ENCODE data around the gene ASB2. TPM values are rescaled to one million over a fixed set of nuclear protein-coding genes. Genes with fewer than 3 reads are reported as not detected.

Gene ASB2
- total RNA-seq, 2 donors from 2014 or later = 0.11 TPM; not detected in 1

DNA sequence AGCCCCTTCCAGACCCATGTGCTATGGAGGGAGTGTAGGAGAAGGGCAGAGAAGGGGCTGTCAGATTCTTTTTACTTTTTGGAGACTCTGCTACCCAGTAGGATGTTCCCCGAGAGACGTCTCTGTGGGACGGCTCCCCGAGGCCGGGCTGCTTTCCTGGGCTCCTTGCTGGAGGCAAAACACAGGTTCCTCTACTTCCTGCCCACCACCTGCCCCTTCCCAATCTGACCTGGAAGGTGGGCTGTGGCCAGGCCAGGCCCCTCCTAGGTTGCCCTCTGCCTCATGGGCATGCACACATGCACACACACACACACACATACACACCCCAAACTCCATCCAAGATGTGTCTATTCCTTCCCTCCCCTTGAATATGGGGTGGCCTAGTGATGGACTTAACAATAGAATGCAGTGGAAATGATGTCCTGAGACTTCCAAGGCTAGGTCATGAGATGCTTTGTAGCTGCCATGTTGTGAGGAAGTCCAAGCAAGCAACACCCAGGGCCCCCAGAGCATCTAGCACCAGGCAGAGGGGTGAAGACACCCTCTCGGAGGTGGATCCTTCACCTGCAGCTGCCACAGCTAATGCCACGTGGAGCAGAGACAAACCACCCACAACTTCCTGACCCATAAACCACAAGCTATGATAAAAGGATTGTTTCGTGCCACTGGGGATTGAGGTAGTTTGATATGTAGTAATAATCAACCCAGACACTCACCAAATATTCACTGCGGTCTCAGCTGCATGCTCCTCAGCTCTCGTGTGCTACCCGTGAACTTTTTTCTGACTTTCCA is 1.6 kb upstream of the ASB2 start:
- TF ChIP-seq, protein P1, sequence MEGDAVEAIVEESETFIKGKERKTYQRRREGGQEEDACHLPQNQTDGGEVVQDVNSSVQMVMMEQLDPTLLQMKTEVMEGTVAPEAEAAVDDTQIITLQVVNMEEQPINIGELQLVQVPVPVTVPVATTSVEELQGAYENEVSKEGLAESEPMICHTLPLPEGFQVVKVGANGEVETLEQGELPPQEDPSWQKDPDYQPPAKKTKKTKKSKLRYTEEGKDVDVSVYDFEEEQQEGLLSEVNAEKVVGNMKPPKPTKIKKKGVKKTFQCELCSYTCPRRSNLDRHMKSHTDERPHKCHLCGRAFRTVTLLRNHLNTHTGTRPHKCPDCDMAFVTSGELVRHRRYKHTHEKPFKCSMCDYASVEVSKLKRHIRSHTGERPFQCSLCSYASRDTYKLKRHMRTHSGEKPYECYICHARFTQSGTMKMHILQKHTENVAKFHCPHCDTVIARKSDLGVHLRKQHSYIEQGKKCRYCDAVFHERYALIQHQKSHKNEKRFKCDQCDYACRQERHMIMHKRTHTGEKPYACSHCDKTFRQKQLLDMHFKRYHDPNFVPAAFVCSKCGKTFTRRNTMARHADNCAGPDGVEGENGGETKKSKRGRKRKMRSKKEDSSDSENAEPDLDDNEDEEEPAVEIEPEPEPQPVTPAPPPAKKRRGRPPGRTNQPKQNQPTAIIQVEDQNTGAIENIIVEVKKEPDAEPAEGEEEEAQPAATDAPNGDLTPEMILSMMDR (conservative IDR thresholded peaks at IDR 0.05) = no peak
- Mint-ChIP-seq H3K27me3 (ENCODE audit: insufficient read depth) (peaks cover 3% of the 10 kb centered on the region), H3K36me3 (ENCODE audit: low read depth) (no peaks in the 10 kb centered on the region), H3K4me3 (no peak overlapping the region), H3K9me3 (no peaks in the 10 kb centered on the region), H3K4me1 (peaks cover 6% of the 10 kb centered on the region), H3K27ac (no peak overlapping the region)
- 90 to 92% methylated on average over 8 to 10 of the region's 11 CpGs for WGBS, 2 experiments (ENCODE audit: insufficient coverage in 1 of 2, insufficient read length in 1 of 2)
- H3K9me3 ChIP-seq (ENCODE audit: control insufficient read depth, low read length) = no peaks in the 10 kb centered on the region
- H3K4me1 ChIP-seq (ENCODE audit: control insufficient read depth, insufficient read depth, low read length) = no peaks in the 10 kb centered on the region
- no peaks in the 10 kb centered on the region for H3K27me3 ChIP-seq (ENCODE audit: control insufficient read depth, insufficient read depth, low read length, poor library complexity, severe bottlenecking)
- no peak overlapping the region for H3K9ac ChIP-seq (ENCODE audit: extremely low read depth, low read length, poor library complexity, severe bottlenecking)
- no peak for DNase-seq
- no peak overlapping the region for H3K4me3 ChIP-seq (ENCODE audit: low read length)
- no peaks in the 10 kb centered on the region for H3K36me3 ChIP-seq (ENCODE audit: control insufficient read depth, insufficient read depth, low read length)
- no peak overlapping the region for H3K27ac ChIP-seq (ENCODE audit: low read depth, low read length)

DNA sequence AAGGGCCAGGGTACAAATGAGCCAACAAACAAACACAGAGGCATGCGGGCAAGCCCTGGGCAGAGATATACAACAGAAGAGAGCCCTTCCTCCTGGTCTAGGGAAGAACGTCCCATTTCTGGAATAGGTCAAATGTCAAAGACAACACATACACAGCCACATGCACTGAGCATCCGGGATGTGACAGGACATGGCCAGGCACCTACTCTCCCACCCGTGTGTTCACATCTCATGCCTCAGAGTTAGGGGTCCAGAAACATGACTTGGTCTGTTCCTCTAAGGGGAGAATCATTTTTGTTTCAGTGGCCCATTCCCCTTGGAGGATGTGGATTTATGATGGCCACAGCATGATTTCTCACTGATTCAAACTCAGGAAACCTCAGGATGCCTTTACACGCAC is 801 bp upstream of the ASB2 start:
- H3K4me1 Mint-ChIP-seq = peaks cover 4% of the 10 kb centered on the region
- H3K9me3 Mint-ChIP-seq = no peaks in the 10 kb centered on the region
- DNase-seq = no peak
- no peaks in the 10 kb centered on the region for H3K36me3 ChIP-seq (ENCODE audit: control insufficient read depth, insufficient read depth, low read length)
- no peaks in the 10 kb centered on the region for H3K27me3 ChIP-seq (ENCODE audit: control insufficient read depth, insufficient read depth, low read length, poor library complexity, severe bottlenecking)
- H3K9me3 ChIP-seq (ENCODE audit: control insufficient read depth, low read length) = no peaks in the 10 kb centered on the region
- no peak overlapping the region for H3K9ac ChIP-seq (ENCODE audit: extremely low read depth, low read length, poor library complexity, severe bottlenecking)
- 94 to 100% methylated on average over 2 to 5 of the region's 5 CpGs for WGBS, 2 experiments (ENCODE audit: insufficient coverage in 1 of 2, insufficient read length in 1 of 2)
- H3K27ac Mint-ChIP-seq = no peak overlapping the region
- no peaks in the 10 kb centered on the region for H3K36me3 Mint-ChIP-seq (ENCODE audit: low read depth)
- H3K4me3 ChIP-seq (ENCODE audit: low read length) = no peak overlapping the region
- H3K27ac ChIP-seq (ENCODE audit: low read depth, low read length) = no peak overlapping the region
- no peak overlapping the region for H3K4me3 Mint-ChIP-seq
- H3K4me1 ChIP-seq (ENCODE audit: control insufficient read depth, insufficient read depth, low read length) = no peaks in the 10 kb centered on the region
- H3K27me3 Mint-ChIP-seq (ENCODE audit: insufficient read depth) = peaks cover 3% of the 10 kb centered on the region
- TF ChIP-seq, protein P1 (conservative IDR thresholded peaks at IDR 0.05) = no peak

DNA sequence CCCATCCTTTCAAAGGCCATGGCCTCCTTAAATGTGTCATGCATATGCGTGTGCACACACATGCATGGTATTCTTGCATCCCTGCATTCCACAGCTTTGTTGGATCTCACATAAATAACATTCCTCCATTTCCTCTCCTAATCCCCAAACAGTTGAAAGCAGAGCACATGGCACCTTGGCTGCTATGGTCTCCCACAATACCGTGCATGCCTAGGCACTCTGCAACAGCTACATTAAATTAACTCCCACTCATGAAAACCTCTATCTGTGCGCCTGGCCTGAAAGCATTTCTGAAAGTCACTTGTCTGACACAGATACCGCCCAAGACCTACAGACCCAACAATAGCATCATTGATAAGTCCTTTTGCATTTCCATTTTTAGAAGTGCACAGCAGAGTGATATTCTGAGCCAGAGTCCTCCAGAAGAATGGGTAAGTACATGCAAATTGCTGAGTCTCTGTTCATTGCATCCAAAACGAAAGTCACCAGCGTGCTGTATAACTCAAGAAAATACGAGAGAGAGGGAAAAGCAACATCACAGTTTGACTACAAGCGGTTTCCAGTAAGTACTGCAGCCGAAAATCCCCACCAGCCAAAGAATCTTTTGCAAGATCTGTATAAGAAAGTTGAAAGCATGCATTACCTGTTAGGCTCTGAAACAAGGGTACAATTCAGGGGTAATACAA is 436 bp downstream of the ASB2 start:
- Mint-ChIP-seq H3K4me3 (no peak overlapping the region), H3K27me3 (ENCODE audit: insufficient read depth) (peaks cover 5% of the 10 kb centered on the region), H3K27ac (peak overlapping the region; percentile 20), H3K9me3 (no peaks in the 10 kb centered on the region), H3K36me3 (ENCODE audit: low read depth) (no peaks in the 10 kb centered on the region), H3K4me1 (no peaks in the 10 kb centered on the region)
- H3K9me3 ChIP-seq (ENCODE audit: control insufficient read depth, low read length) = no peaks in the 10 kb centered on the region
- H3K27me3 ChIP-seq (ENCODE audit: control insufficient read depth, insufficient read depth, low read length, poor library complexity, severe bottlenecking) = no peaks in the 10 kb centered on the region
- DNase-seq = no peak
- H3K27ac ChIP-seq (ENCODE audit: low read depth, low read length) = no peak overlapping the region
- 75 to 84% methylated on average over 8 to 9 of the region's 9 CpGs for WGBS, 2 experiments (ENCODE audit: insufficient coverage in 1 of 2, insufficient read length in 1 of 2)
- no peak overlapping the region for H3K4me3 ChIP-seq (ENCODE audit: low read length)
- TF ChIP-seq, protein P1 (conservative IDR thresholded peaks at IDR 0.05) = no peak
- H3K36me3 ChIP-seq (ENCODE audit: control insufficient read depth, insufficient read depth, low read length) = no peaks in the 10 kb centered on the region
- no peak overlapping the region for H3K9ac ChIP-seq (ENCODE audit: extremely low read depth, low read length, poor library complexity, severe bottlenecking)
- H3K4me1 ChIP-seq (ENCODE audit: control insufficient read depth, insufficient read depth, low read length) = no peaks in the 10 kb centered on the region
